ENCODE data around the gene VAC14.

The VAC14 gene

GRCh38 chr16:70712359-70712758 is 88.6 kb downstream of the VAC14 start:
- peak overlapping the region; percentile 45 for H3K27ac Mint-ChIP-seq
- peak overlapping the region; percentile 18 for H3K4me3 Mint-ChIP-seq
- no peak for DNase-seq
- peaks cover 88% of the 10 kb centered on the region for H3K4me1 Mint-ChIP-seq
- H3K27me3 Mint-ChIP-seq (ENCODE audit: low read depth, poor library complexity) = peaks cover 3% of the 10 kb centered on the region
- TF ChIP-seq CTCF (IDR thresholded peaks at IDR 0.05) = no peak
- H3K36me3 Mint-ChIP-seq (ENCODE audit: low read depth) = peaks cover 4% of the 10 kb centered on the region
- H3K9me3 Mint-ChIP-seq = no peaks in the 10 kb centered on the region

- DNase-seq = no peak
- no peaks in the 10 kb centered on the region for H3K9me3 Mint-ChIP-seq
- peaks cover 86% of the 10 kb centered on the region for H3K4me1 Mint-ChIP-seq
- TF ChIP-seq CTCF (IDR thresholded peaks at IDR 0.05) = no peak
- H3K36me3 Mint-ChIP-seq (ENCODE audit: low read depth) = peaks cover 4% of the 10 kb centered on the region
- peaks cover 3% of the 10 kb centered on the region for H3K27me3 Mint-ChIP-seq (ENCODE audit: low read depth, poor library complexity)
- H3K27ac Mint-ChIP-seq = peak overlapping the region; percentile 85
- H3K4me3 Mint-ChIP-seq = no peak overlapping the region
Observed at GRCh38 chr16:70711211-70712031, 89.5 kb downstream of the VAC14 start.

- TF ChIP-seq CTCF (IDR thresholded peaks at IDR 0.05) = no peak
- Mint-ChIP-seq H3K27ac (peak overlapping the region; percentile 51), H3K4me3 (no peak overlapping the region), H3K27me3 (ENCODE audit: low read depth, poor library complexity) (peaks cover 3% of the 10 kb centered on the region), H3K4me1 (peaks cover 78% of the 10 kb centered on the region), H3K36me3 (ENCODE audit: low read depth) (peaks cover 4% of the 10 kb centered on the region), H3K9me3 (no peaks in the 10 kb centered on the region)
- DNase-seq = no peak
Observed at GRCh38 chr16:70710422-70711210, 90.3 kb downstream of the VAC14 start.

GRCh38 chr16:70709942-70710341 is 91.0 kb downstream of the VAC14 start:
- no peak overlapping the region for H3K4me3 Mint-ChIP-seq
- no peak for TF ChIP-seq CTCF (IDR thresholded peaks at IDR 0.05)
- no peak overlapping the region for H3K27ac Mint-ChIP-seq
- peaks cover 71% of the 10 kb centered on the region for H3K4me1 Mint-ChIP-seq
- peaks cover 4% of the 10 kb centered on the region for H3K36me3 Mint-ChIP-seq (ENCODE audit: low read depth)
- no peaks in the 10 kb centered on the region for H3K9me3 Mint-ChIP-seq
- peaks cover 8% of the 10 kb centered on the region for H3K27me3 Mint-ChIP-seq (ENCODE audit: low read depth, poor library complexity)
- DNase-seq = no peak

- H3K27me3 Mint-ChIP-seq (ENCODE audit: low read depth, poor library complexity) = peaks cover 8% of the 10 kb centered on the region
- no peaks in the 10 kb centered on the region for H3K9me3 Mint-ChIP-seq
- no peak for TF ChIP-seq CTCF (IDR thresholded peaks at IDR 0.05)
- no peak overlapping the region for H3K4me3 Mint-ChIP-seq
- peaks cover 4% of the 10 kb centered on the region for H3K36me3 Mint-ChIP-seq (ENCODE audit: low read depth)
- no peak overlapping the region for H3K27ac Mint-ChIP-seq
- DNase-seq = no peak
- peaks cover 66% of the 10 kb centered on the region for H3K4me1 Mint-ChIP-seq
Observed at GRCh38 chr16:70709457-70709856, 91.5 kb downstream of the VAC14 start.

All from nephron progenitor cell (in vitro differentiated cells).